HG02610 (cell line): Measurements from ENCODE around the gene UBASH3A.

Source experiments
- ATAC-seq: cut with Tn5 transposase; IDR thresholded peaks from one replicate; pipeline ENCODE4 v1.9.1; 2021; ENCODE audit warnings: mild to moderate bottlenecking, moderate library complexity; ENCODE audit not compliant: unreplicated experiment

UBASH3A gene

DNA sequence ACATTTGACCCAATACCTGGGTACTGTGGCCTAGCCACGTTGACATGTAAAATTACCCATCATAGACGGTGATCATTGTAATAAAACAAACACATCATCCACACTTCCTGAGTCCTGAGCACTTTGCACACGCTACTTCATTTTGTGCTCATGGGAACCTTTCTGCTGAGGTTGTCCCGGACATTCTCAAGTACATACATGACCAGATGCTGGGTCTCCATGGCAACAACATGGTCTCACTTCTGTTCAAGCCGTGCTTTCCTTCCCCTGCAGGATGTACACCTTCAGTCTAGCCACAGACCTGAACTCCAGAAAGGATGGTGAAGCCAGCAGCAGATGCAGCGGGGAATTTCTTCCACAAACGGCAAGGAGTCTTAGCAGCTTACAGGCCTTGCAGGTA, 22.7 kb downstream of the UBASH3A start:
- no peak for ATAC-seq

DNA sequence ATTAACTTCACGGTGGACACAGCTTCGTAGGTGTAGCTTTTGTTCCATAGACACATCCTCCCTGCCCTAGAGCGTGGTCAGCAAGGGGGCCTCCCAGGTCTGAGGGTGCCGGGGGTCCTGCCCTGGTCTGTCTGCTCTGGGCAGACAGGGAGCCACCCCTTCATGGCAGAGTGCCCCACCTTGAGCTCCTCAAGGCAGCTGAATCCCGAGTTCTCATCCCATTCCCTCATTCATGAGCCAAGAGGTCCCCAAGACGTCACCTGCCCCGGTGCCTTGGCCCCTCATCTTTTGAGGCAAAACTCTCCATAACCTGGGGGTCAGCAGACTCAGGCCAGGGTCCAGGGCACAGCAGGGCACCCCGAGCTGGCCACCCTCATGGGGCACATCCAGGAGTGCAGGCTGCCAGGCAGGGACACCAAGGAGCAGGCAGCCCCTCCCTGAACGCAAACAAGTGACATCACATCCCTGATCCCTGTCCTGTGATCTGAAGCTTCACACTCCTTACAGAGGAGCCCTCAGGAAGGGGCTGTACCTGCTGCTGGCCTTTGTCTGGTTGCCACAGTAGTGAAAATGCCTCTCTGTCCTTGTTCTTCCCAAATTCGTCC, 23.3 kb downstream of the UBASH3A start:
- ATAC-seq, result no peak

GRCh38 chr21:42427809-42428419, 24.2 kb downstream of the UBASH3A start:
- ATAC-seq, result no peak

- ATAC-seq, result no peak
Measured at GRCh38 chr21:42429021-42429420, 25.3 kb downstream of the UBASH3A start.

DNA sequence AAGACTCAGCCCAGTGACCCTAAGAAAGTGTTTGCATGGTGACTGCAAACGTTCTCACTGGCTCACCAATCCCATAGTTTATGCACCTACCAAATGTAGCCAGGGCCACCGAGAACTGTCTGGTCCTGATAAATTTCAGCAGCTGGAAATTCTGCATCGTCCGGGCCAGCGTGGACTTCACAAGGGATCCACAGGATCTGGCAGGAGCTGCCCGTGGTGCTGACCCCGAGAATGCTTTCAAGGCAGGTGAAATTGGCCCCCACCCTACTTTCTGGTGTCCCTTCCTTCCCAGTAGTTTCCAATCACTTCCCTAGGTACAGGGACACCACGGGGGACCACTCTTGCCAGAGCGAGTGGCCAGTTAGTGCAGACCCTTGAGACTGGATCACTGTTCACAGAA, 26.2 kb downstream of the UBASH3A start:
- no peak for ATAC-seq

GRCh38 chr21:42430521-42430920, 26.8 kb downstream of the UBASH3A start:
- no peak for ATAC-seq

DNA sequence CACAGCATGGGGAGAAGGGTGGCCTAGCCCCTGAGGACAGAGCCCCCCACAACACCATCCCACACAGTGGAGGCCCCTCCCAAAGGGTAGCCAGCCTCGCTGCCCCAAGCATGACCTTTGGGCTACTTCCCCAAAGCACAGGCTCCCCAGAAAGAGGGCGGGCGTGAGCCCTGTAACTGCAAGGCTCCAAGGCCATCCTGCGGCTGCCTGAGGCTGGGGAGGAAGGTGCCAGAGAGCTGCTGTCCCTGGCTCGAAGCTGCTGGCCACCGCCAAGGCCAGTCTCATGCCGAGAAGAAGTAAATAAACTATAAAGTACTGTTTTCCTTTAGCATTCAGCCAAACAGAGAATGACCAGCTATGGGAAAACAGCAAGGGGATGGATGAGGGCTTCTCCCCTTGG, 27.5 kb downstream of the UBASH3A start:
- no peak for ATAC-seq

- no peak for ATAC-seq
Measured at GRCh38 chr21:42432695-42433094, 29.0 kb downstream of the UBASH3A start.

GRCh38 chr21:42433946-42434551, 30.3 kb downstream of the UBASH3A start:
- no peak for ATAC-seq

GRCh38 chr21:42434884-42435283, 31.2 kb downstream of the UBASH3A start:
- no peak for ATAC-seq

DNA sequence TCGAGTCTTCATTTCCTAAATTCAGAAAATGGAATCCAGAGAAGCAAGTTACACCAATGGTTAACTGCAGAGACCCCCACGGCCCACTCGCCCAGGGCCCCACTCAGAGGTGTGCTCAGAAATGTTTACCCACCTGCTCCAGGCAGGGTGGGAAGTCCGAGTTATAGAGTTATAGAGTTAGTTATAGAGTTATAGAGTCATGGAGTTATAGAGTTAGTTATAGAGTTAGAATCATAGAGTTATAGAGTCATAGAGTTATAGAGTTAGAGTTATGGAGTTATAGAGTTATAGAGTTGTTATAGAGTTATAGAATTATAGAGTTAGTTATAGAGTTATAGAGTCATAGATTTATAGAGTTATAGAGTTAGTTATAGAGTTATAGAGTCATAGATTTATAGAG, 31.7 kb downstream of the UBASH3A start:
- ATAC-seq, result no peak

DNA sequence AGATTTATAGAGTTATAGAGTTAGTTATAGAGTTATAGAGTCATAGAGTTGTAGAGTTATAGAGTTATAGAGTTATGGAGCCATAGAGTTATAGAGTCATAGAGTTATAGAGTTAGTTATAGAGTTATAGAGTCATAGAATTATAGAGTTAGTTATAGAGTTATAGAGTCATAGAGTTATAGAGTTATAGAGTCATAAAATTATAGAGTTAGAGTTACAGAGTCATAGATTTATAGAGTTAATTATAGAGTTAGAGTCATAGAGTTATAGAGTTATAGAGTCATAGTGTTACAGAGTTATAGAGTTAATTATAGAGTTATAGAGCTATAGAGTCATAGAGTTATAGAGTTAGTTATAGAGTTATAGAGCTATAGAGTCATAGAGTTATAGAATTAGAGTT, 32.1 kb downstream of the UBASH3A start:
- no peak for ATAC-seq

GRCh38 chr21:42436914-42437313, 33.2 kb downstream of the UBASH3A start:
- ATAC-seq, result no peak

- no peak for ATAC-seq
Measured at GRCh38 chr21:42437786-42438185, 34.1 kb downstream of the UBASH3A start.

DNA sequence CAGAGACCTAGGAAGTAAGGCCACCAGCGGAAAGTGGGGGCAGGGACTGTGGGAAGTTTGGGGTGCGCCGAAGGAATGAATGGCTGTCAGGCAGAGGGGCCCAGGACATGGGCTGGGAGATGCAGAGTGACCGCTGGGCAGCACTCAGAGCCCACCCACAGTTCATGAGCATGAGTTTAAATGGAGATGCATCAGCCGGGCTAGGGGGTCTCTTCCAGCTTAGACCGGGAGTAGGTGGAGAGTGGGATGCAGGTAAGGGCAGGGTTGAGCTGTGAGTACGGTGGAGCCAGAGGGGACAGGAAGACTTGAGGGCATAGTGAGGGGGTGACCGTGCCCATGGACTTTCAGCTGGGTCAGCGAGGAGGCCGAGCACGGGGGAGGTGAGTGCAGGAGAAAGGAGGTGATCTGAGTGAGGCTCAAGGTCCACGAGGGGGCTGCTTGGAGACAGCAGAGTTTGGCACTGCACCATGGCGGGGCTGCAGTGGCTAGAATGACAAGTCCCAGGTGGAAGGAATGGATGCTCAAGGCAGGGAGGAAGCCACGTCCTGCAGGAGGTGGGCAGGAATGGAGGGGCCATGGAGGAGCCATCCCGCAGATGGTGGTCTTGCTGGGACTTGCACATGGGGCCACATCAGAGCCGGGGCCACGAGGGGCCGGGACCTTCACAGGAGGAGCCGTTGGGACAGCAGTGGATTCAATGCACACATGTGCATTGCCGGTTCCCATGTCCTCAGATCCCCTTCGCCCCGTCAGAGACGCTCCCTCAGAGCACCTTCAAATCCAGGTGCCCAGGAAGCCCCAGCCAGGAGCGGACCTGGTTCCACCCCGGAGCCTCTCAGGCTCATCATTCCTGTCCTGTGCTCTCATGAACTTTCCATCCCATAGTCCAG, 34.9 kb downstream of the UBASH3A start:
- ATAC-seq, result no peak

GRCh38 chr21:42439284-42440186, 35.8 kb downstream of the UBASH3A start:
- no peak for ATAC-seq

- ATAC-seq, result peak; percentile 69
Measured at GRCh38 chr21:42440187-42440792, 36.6 kb downstream of the UBASH3A start.

GRCh38 chr21:42441963-42442362, 38.3 kb downstream of the UBASH3A start:
- no peak for ATAC-seq

DNA sequence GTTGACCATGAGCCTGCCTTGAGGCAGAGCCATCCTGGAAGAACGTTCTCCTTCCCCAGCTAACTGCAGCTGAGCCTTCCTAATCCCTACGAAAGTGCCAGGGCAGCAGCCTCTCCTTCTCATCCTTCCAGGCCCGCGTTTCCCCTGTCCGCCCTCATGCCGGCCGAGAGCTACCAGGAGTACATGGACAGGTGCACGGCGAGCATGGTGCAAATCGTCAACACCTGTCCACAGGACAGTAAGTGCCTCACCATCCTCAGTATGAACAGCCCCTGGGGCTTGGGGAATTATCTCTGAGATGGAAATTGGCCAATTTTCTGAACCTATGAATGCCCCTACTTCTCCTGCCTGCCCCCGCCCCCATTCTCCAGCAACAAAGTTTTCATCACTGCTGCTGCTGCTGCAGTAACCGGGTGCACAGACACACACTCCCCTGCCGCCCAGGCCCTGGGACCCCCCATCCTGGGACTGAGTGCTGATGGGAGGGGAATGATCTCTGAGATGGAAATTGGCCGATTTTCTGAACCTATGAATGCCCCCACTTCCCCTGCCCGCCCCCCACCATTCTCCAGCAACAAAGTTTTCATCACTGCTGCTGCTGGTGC, 39.6 kb downstream of the UBASH3A start:
- no peak for ATAC-seq
